ENCODE results near the gene TBC1D14.

DNA sequence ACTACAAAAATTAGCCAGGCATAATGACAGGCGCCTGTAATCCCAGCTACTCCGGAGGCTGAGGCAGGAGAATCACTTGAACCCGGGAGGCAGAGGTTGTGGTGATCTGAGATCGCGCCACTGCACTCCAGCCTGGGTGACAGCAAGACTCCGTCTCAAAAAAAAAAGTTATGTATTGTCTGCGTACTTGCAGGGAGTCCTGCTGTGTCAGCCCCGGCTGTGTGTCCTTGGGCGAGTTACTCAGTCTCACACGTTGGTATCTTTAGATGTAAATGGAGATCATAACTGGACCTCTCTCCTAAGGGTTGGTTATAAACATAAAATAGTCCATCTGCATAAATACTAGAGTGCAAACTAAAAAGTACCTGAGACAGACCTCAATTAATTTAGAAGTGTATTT is 22.7 kb upstream of the TBC1D14 start:
- TF ChIP-seq, protein P1, sequence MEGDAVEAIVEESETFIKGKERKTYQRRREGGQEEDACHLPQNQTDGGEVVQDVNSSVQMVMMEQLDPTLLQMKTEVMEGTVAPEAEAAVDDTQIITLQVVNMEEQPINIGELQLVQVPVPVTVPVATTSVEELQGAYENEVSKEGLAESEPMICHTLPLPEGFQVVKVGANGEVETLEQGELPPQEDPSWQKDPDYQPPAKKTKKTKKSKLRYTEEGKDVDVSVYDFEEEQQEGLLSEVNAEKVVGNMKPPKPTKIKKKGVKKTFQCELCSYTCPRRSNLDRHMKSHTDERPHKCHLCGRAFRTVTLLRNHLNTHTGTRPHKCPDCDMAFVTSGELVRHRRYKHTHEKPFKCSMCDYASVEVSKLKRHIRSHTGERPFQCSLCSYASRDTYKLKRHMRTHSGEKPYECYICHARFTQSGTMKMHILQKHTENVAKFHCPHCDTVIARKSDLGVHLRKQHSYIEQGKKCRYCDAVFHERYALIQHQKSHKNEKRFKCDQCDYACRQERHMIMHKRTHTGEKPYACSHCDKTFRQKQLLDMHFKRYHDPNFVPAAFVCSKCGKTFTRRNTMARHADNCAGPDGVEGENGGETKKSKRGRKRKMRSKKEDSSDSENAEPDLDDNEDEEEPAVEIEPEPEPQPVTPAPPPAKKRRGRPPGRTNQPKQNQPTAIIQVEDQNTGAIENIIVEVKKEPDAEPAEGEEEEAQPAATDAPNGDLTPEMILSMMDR (IDR thresholded peaks at IDR 0.05; ENCODE audit: poor library complexity): no peak
- no peak for TF ChIP-seq EZH2phosphoT487 (IDR thresholded peaks at IDR 0.05; ENCODE audit: low read depth, severe bottlenecking, unreplicated experiment)
